ENCODE data around the gene SPATA9.
A peak's percentile ranks its signal among the peaks of the same experiment; 100 is the strongest.

The SPATA9 gene

GRCh38 chr5:95662946-95663345 lies 19.8 kb downstream of the SPATA9 start:
- no peak overlapping the region for H3K4me3 ChIP-seq (ENCODE audit: low read length in 2 of 2)
- no peak overlapping the region for H3K9ac ChIP-seq (ENCODE audit: low read depth in 1 of 2, low read length in 2 of 2)
- peaks cover 0 to 4% of the 10 kb centered on the region in 2 donors for H3K4me1 ChIP-seq (ENCODE audit: control insufficient read depth in 2 of 2, insufficient read depth in 2 of 2, low read length in 2 of 2)
- no peak overlapping the region for H3K27ac ChIP-seq (ENCODE audit: low read depth in 2 of 2, low read length in 2 of 2)
- no peaks in the 10 kb centered on the region for H3K36me3 ChIP-seq (ENCODE audit: control insufficient read depth in 2 of 2, insufficient read depth in 2 of 2, low read length in 2 of 2)
- no peaks in the 10 kb centered on the region for H3K27me3 ChIP-seq (ENCODE audit: control insufficient read depth in 2 of 2, insufficient read depth in 2 of 2, low read length in 2 of 2)
- H3K9me3 ChIP-seq (ENCODE audit: control insufficient read depth in 2 of 2, low read length in 2 of 2) = no peaks in the 10 kb centered on the region

GRCh38 chr5:95660060-95660459 lies 22.7 kb downstream of the SPATA9 start:
- Histone ChIP-seq H3K9ac (ENCODE audit: low read depth in 1 of 2, low read length in 2 of 2) (no peak overlapping the region), H3K27ac (ENCODE audit: low read depth in 2 of 2, low read length in 2 of 2) (no peak overlapping the region), H3K4me1 (ENCODE audit: control insufficient read depth in 2 of 2, insufficient read depth in 2 of 2, low read length in 2 of 2) (peaks cover 0 to 4% of the 10 kb centered on the region in 2 donors), H3K9me3 (ENCODE audit: control insufficient read depth in 2 of 2, low read length in 2 of 2) (no peaks in the 10 kb centered on the region), H3K36me3 (ENCODE audit: control insufficient read depth in 2 of 2, insufficient read depth in 2 of 2, low read length in 2 of 2) (no peaks in the 10 kb centered on the region), H3K4me3 (ENCODE audit: low read length in 2 of 2) (no peak overlapping the region), H3K27me3 (ENCODE audit: control insufficient read depth in 2 of 2, insufficient read depth in 2 of 2, low read length in 2 of 2) (no peaks in the 10 kb centered on the region)

- Histone ChIP-seq H3K27me3 (ENCODE audit: control insufficient read depth in 2 of 2, insufficient read depth in 2 of 2, low read length in 2 of 2) (no peaks in the 10 kb centered on the region), H3K9me3 (ENCODE audit: control insufficient read depth in 2 of 2, low read length in 2 of 2) (no peaks in the 10 kb centered on the region), H3K4me3 (ENCODE audit: low read length in 2 of 2) (no peak overlapping the region), H3K4me1 (ENCODE audit: control insufficient read depth in 2 of 2, insufficient read depth in 2 of 2, low read length in 2 of 2) (no peaks in the 10 kb centered on the region), H3K9ac (ENCODE audit: low read depth in 1 of 2, low read length in 2 of 2) (no peak overlapping the region), H3K27ac (ENCODE audit: low read depth in 2 of 2, low read length in 2 of 2) (no peak overlapping the region), H3K36me3 (ENCODE audit: control insufficient read depth in 2 of 2, insufficient read depth in 2 of 2, low read length in 2 of 2) (no peaks in the 10 kb centered on the region)
These were observed 27.2 kb downstream of the SPATA9 start for GRCh38 chr5:95655575-95655974.

GRCh38 chr5:95654196-95654595 lies 28.6 kb downstream of the SPATA9 start:
- Histone ChIP-seq H3K4me3 (ENCODE audit: low read length in 2 of 2) (no peak overlapping the region), H3K36me3 (ENCODE audit: control insufficient read depth in 2 of 2, insufficient read depth in 2 of 2, low read length in 2 of 2) (no peaks in the 10 kb centered on the region), H3K4me1 (ENCODE audit: control insufficient read depth in 2 of 2, insufficient read depth in 2 of 2, low read length in 2 of 2) (no peaks in the 10 kb centered on the region), H3K9ac (ENCODE audit: low read depth in 1 of 2, low read length in 2 of 2) (no peak overlapping the region), H3K9me3 (ENCODE audit: control insufficient read depth in 2 of 2, low read length in 2 of 2) (no peaks in the 10 kb centered on the region), H3K27me3 (ENCODE audit: control insufficient read depth in 2 of 2, insufficient read depth in 2 of 2, low read length in 2 of 2) (no peaks in the 10 kb centered on the region), H3K27ac (ENCODE audit: low read depth in 2 of 2, low read length in 2 of 2) (no peak overlapping the region)

- Histone ChIP-seq H3K27me3 (ENCODE audit: control insufficient read depth in 2 of 2, insufficient read depth in 2 of 2, low read length in 2 of 2) (no peaks in the 10 kb centered on the region), H3K9ac (ENCODE audit: low read depth in 1 of 2, low read length in 2 of 2) (no peak overlapping the region), H3K4me3 (ENCODE audit: low read length in 2 of 2) (no peak overlapping the region), H3K4me1 (ENCODE audit: control insufficient read depth in 2 of 2, insufficient read depth in 2 of 2, low read length in 2 of 2) (peaks cover under 1 to 3% of the 10 kb centered on the region in 2 donors), H3K36me3 (ENCODE audit: control insufficient read depth in 2 of 2, insufficient read depth in 2 of 2, low read length in 2 of 2) (no peaks in the 10 kb centered on the region), H3K9me3 (ENCODE audit: control insufficient read depth in 2 of 2, low read length in 2 of 2) (no peaks in the 10 kb centered on the region), H3K27ac (ENCODE audit: low read depth in 2 of 2, low read length in 2 of 2) (no peak overlapping the region)
These were observed 29.9 kb downstream of the SPATA9 start for GRCh38 chr5:95652849-95653248.

- no peak overlapping the region for H3K9ac ChIP-seq (ENCODE audit: low read depth in 1 of 2, low read length in 2 of 2)
- no peak overlapping the region for H3K4me3 ChIP-seq (ENCODE audit: low read length in 2 of 2)
- no peak overlapping the region for H3K27ac ChIP-seq (ENCODE audit: low read depth in 2 of 2, low read length in 2 of 2)
- H3K9me3 ChIP-seq (ENCODE audit: control insufficient read depth in 2 of 2, low read length in 2 of 2) = no peaks in the 10 kb centered on the region
- H3K36me3 ChIP-seq (ENCODE audit: control insufficient read depth in 2 of 2, insufficient read depth in 2 of 2, low read length in 2 of 2) = no peaks in the 10 kb centered on the region
- H3K4me1 ChIP-seq (ENCODE audit: control insufficient read depth in 2 of 2, insufficient read depth in 2 of 2, low read length in 2 of 2) = peaks cover 10 to 13% of the 10 kb centered on the region in 2 donors
- H3K27me3 ChIP-seq (ENCODE audit: control insufficient read depth in 2 of 2, insufficient read depth in 2 of 2, low read length in 2 of 2) = no peaks in the 10 kb centered on the region
These were observed 32.8 kb downstream of the SPATA9 start for GRCh38 chr5:95649842-95650620.

- H3K27ac ChIP-seq (ENCODE audit: low read depth in 2 of 2, low read length in 2 of 2) = no peak overlapping the region
- no peak overlapping the region for H3K4me3 ChIP-seq (ENCODE audit: low read length in 2 of 2)
- H3K4me1 ChIP-seq (ENCODE audit: control insufficient read depth in 2 of 2, insufficient read depth in 2 of 2, low read length in 2 of 2) = peaks cover 12 to 13% of the 10 kb centered on the region in 2 donors
- no peaks in the 10 kb centered on the region for H3K36me3 ChIP-seq (ENCODE audit: control insufficient read depth in 2 of 2, insufficient read depth in 2 of 2, low read length in 2 of 2)
- no peak overlapping the region for H3K9ac ChIP-seq (ENCODE audit: low read depth in 1 of 2, low read length in 2 of 2)
- no peaks in the 10 kb centered on the region for H3K27me3 ChIP-seq (ENCODE audit: control insufficient read depth in 2 of 2, insufficient read depth in 2 of 2, low read length in 2 of 2)
- no peaks in the 10 kb centered on the region for H3K9me3 ChIP-seq (ENCODE audit: control insufficient read depth in 2 of 2, low read length in 2 of 2)
These were observed 33.5 kb downstream of the SPATA9 start for GRCh38 chr5:95649274-95649673.

- Histone ChIP-seq H3K9me3 (ENCODE audit: control insufficient read depth in 2 of 2, low read length in 2 of 2) (no peaks in the 10 kb centered on the region), H3K4me3 (ENCODE audit: low read length in 2 of 2) (peak overlapping the region; percentile 70 to 85), H3K36me3 (ENCODE audit: control insufficient read depth in 2 of 2, insufficient read depth in 2 of 2, low read length in 2 of 2) (no peaks in the 10 kb centered on the region), H3K27me3 (ENCODE audit: control insufficient read depth in 2 of 2, insufficient read depth in 2 of 2, low read length in 2 of 2) (no peaks in the 10 kb centered on the region), H3K27ac (ENCODE audit: low read depth in 2 of 2, low read length in 2 of 2) (peak overlapping the region; percentile 94 to 95), H3K9ac (ENCODE audit: low read depth in 1 of 2, low read length in 2 of 2) (peak overlapping the region in 1 of 2 donors; percentile 78), H3K4me1 (ENCODE audit: control insufficient read depth in 2 of 2, insufficient read depth in 2 of 2, low read length in 2 of 2) (peaks cover 12 to 13% of the 10 kb centered on the region in 2 donors)
These were observed 34.6 kb downstream of the SPATA9 start for GRCh38 chr5:95647886-95648860.

- Histone ChIP-seq H3K4me1 (ENCODE audit: control insufficient read depth in 2 of 2, insufficient read depth in 2 of 2, low read length in 2 of 2) (peaks cover 12 to 13% of the 10 kb centered on the region in 2 donors), H3K4me3 (ENCODE audit: low read length in 2 of 2) (peak within 1 kb of the TSS; percentile 70 to 85), H3K9me3 (ENCODE audit: control insufficient read depth in 2 of 2, low read length in 2 of 2) (no peaks in the 10 kb centered on the region), H3K27ac (ENCODE audit: low read depth in 2 of 2, low read length in 2 of 2) (peak within 1 kb of the TSS; percentile 94 to 95), H3K36me3 (ENCODE audit: control insufficient read depth in 2 of 2, insufficient read depth in 2 of 2, low read length in 2 of 2) (no peaks in the 10 kb centered on the region), H3K9ac (ENCODE audit: low read depth in 1 of 2, low read length in 2 of 2) (peak within 1 kb of the TSS; percentile 78 to 88), H3K27me3 (ENCODE audit: control insufficient read depth in 2 of 2, insufficient read depth in 2 of 2, low read length in 2 of 2) (no peaks in the 10 kb centered on the region)
These were observed 36.0 kb downstream of the SPATA9 start, which contains the start of gene RFESD for GRCh38 chr5:95646569-95647431. RFESD (plus strand) TSS chr5:95646777; CDS start chr5:95652272, 5,495 bp downstream.

Measured in mucosa of rectum (tissue), 2 donors.